CD4-positive, CD25-positive, alpha-beta regulatory T cell (primary cell): Measurements from ENCODE around the gene GMDS. TPM values are rescaled to one million over a fixed set of nuclear protein-coding genes. Genes with fewer than 3 reads are reported as not detected.

ENCODE experiments used
- ATAC-seq, 2 donors: fragments of 150-1000 bp; cut with Tn5 transposase; one replicate each; pipeline ENCODE4 v1.10.0; 2021; ENCODE audit warnings: low read depth in 2 of 2, moderate number of reproducible peaks in 2 of 2, moderate library complexity in 1 of 2
- DNase-seq, 3 donors: peaks; one replicate each; pipeline versions ENCODE4 v3.0.0 to v3.0.0-alpha.2; 2012 to 2022; ENCODE audit warnings: mixed read lengths in 1 of 3
- H3K27ac ChIP-seq: one replicate; pipeline ENCODE4 v1.7.0; 2013; ENCODE audit warnings: mild to moderate bottlenecking, low read length; ENCODE audit not compliant: insufficient read depth, poor library complexity, severe bottlenecking
- H3K27me3 ChIP-seq: one replicate; pipeline ENCODE4 v1.7.0; 2013; ENCODE audit warnings: low read length; ENCODE audit not compliant: control insufficient read depth, insufficient read depth
- H3K36me3 ChIP-seq: one replicate; pipeline ENCODE4 v1.7.0; 2013; ENCODE audit warnings: mild to moderate bottlenecking, low read length, moderate library complexity; ENCODE audit not compliant: control insufficient read depth, insufficient read depth
- H3K4me1 ChIP-seq: 2 replicates; pipeline ENCODE4 v1.7.0; 2013; ENCODE audit warnings: mild to moderate bottlenecking, low read length; ENCODE audit not compliant: insufficient read depth, control insufficient read depth, poor library complexity, severe bottlenecking
- H3K4me3 ChIP-seq: one replicate; pipeline ENCODE4 v1.7.0; 2013; ENCODE audit warnings: low read depth, mild to moderate bottlenecking, low read length, moderate library complexity
- H3K9me3 ChIP-seq, 2 experiments: 1 replicate in 1 of 2; 2 replicates in 1 of 2; pipeline ENCODE4 v1.7.0; 2013; ENCODE audit warnings: low read length in 2 of 2, mild to moderate bottlenecking in 1 of 2, moderate library complexity in 1 of 2; ENCODE audit not compliant: control insufficient read depth in 2 of 2
- H3K27ac Mint-ChIP-seq, 3 donors: one replicate each; pipeline ENCODE4 v1.8.0; 2020 to 2022; ENCODE audit warnings: mild to moderate bottlenecking in 3 of 3, mixed read lengths in 3 of 3, moderate library complexity in 2 of 3
- H3K27me3 Mint-ChIP-seq: one replicate; pipeline ENCODE4 v1.8.0; 2022; ENCODE audit warnings: mild to moderate bottlenecking, mixed read lengths
- H3K36me3 Mint-ChIP-seq: one replicate; pipeline ENCODE4 v1.8.0; 2020; ENCODE audit warnings: mixed read lengths
- H3K4me1 Mint-ChIP-seq, 4 donors: one replicate each; pipeline ENCODE4 v1.8.0; 2020 to 2022; ENCODE audit warnings: mixed read lengths in 4 of 4, mild to moderate bottlenecking in 1 of 4
- H3K4me3 Mint-ChIP-seq, 4 donors: one replicate each; pipeline ENCODE4 v1.8.0; 2020 to 2022; ENCODE audit warnings: mild to moderate bottlenecking in 4 of 4, mixed read lengths in 4 of 4, moderate library complexity in 3 of 4
- H3K9me3 Mint-ChIP-seq, 7 donors: one replicate each; pipeline ENCODE4 v1.8.0; 2020 to 2022; ENCODE audit warnings: mixed read lengths in 7 of 7, mild to moderate bottlenecking in 3 of 7, moderate library complexity in 2 of 7
- polyA plus RNA-seq, 4 donors: library from polyadenylated mRNA; unstranded; fragments of 300-500 nt; fragmentation: Illumina TruSeq; gene quantifications; one replicate each; pipeline ENCODE4 v1.2.3, GENCODE V29; 2021
- total RNA-seq: library from RNA; stranded (reverse); gene quantifications from one replicate; pipeline ENCODE4 v1.2.3, GENCODE V29; 2022

Gene GMDS
- total and polyA plus RNA-seq, 5 donors from 2014 or later = 17.5 to 23.9 (median 20.2) TPM

GRCh38 chr6:2086326-2086965 lies 159.0 kb downstream of the GMDS start:
- Mint-ChIP-seq H3K36me3 (peaks cover 23% of the 10 kb centered on the region), H3K27me3 (no peaks in the 10 kb centered on the region), H3K9me3 (peaks cover 0 to 8% (median 2%) of the 10 kb centered on the region in 7 donors), H3K4me1 (peaks cover 7 to 13% (median 10%) of the 10 kb centered on the region in 4 donors), H3K27ac (no peak overlapping the region), H3K4me3 (no peak overlapping the region)
- H3K36me3 ChIP-seq = no peaks in the 10 kb centered on the region
- no peaks in the 10 kb centered on the region for H3K4me1 ChIP-seq
- ATAC-seq (no peak), DNase-seq (no peak)
- H3K4me3 ChIP-seq = no peak overlapping the region
- no peaks in the 10 kb centered on the region for H3K27me3 ChIP-seq
- H3K27ac ChIP-seq = no peak overlapping the region
- H3K9me3 ChIP-seq = no peaks in the 10 kb centered on the region

- ATAC-seq (no peak), DNase-seq (no peak)
- Mint-ChIP-seq H3K27me3 (no peaks in the 10 kb centered on the region), H3K9me3 (peaks cover 0 to 9% (median 2%) of the 10 kb centered on the region in 7 donors), H3K4me1 (peaks cover 8 to 15% (median 12%) of the 10 kb centered on the region in 4 donors), H3K4me3 (no peak overlapping the region), H3K36me3 (peaks cover 19% of the 10 kb centered on the region), H3K27ac (no peak overlapping the region)
- no peaks in the 10 kb centered on the region for H3K27me3 ChIP-seq
- H3K36me3 ChIP-seq = no peaks in the 10 kb centered on the region
- no peaks in the 10 kb centered on the region for H3K9me3 ChIP-seq
- H3K27ac ChIP-seq = no peak overlapping the region
- H3K4me3 ChIP-seq = no peak overlapping the region
- no peaks in the 10 kb centered on the region for H3K4me1 ChIP-seq
Observed at GRCh38 chr6:2085657-2086056, 159.7 kb downstream of the GMDS start.

GRCh38 chr6:2081155-2082138 lies 164.0 kb downstream of the GMDS start:
- Histone ChIP-seq H3K4me3 (no peak overlapping the region), H3K36me3 (no peaks in the 10 kb centered on the region), H3K27ac (no peak overlapping the region), H3K27me3 (no peaks in the 10 kb centered on the region), H3K4me1 (no peaks in the 10 kb centered on the region), H3K9me3 (peaks cover 6 to 9% of the 10 kb centered on the region in 2 experiments)
- ATAC-seq = no peak
- peaks cover 16% of the 10 kb centered on the region for H3K36me3 Mint-ChIP-seq
- no peaks in the 10 kb centered on the region for H3K27me3 Mint-ChIP-seq
- H3K27ac Mint-ChIP-seq = no peak overlapping the region
- peaks cover 0 to 23% (median 9%) of the 10 kb centered on the region in 7 donors for H3K9me3 Mint-ChIP-seq
- no peak overlapping the region for H3K4me3 Mint-ChIP-seq
- peaks cover 5 to 32% (median 12%) of the 10 kb centered on the region in 4 donors for H3K4me1 Mint-ChIP-seq
- peak in 1 of 3 donors; percentile 5 for DNase-seq

- ATAC-seq (no peak), DNase-seq (peak in 1 of 3 donors; percentile 10)
- H3K4me1 Mint-ChIP-seq = peaks cover 5 to 32% (median 10%) of the 10 kb centered on the region in 4 donors
- H3K27ac Mint-ChIP-seq = no peak overlapping the region
- Histone ChIP-seq H3K27me3 (no peaks in the 10 kb centered on the region), H3K4me1 (no peaks in the 10 kb centered on the region), H3K9me3 (peaks cover 6 to 9% of the 10 kb centered on the region in 2 experiments), H3K36me3 (no peaks in the 10 kb centered on the region), H3K27ac (no peak overlapping the region), H3K4me3 (no peak overlapping the region)
- H3K9me3 Mint-ChIP-seq = peaks cover 0 to 23% (median 10%) of the 10 kb centered on the region in 7 donors
- peaks cover 16% of the 10 kb centered on the region for H3K36me3 Mint-ChIP-seq
- no peak overlapping the region for H3K4me3 Mint-ChIP-seq
- H3K27me3 Mint-ChIP-seq = no peaks in the 10 kb centered on the region
Observed at GRCh38 chr6:2078888-2079287, 166.5 kb downstream of the GMDS start.

GRCh38 chr6:2077826-2078225 lies 167.6 kb downstream of the GMDS start:
- Mint-ChIP-seq H3K4me1 (peaks cover 5 to 27% (median 7%) of the 10 kb centered on the region in 4 donors), H3K36me3 (peaks cover 12% of the 10 kb centered on the region), H3K27me3 (no peaks in the 10 kb centered on the region), H3K9me3 (peaks cover 0 to 23% (median 10%) of the 10 kb centered on the region in 7 donors), H3K4me3 (no peak overlapping the region), H3K27ac (no peak overlapping the region)
- H3K4me1 ChIP-seq = no peaks in the 10 kb centered on the region
- H3K27ac ChIP-seq = no peak overlapping the region
- ATAC-seq = no peak
- no peaks in the 10 kb centered on the region for H3K27me3 ChIP-seq
- H3K4me3 ChIP-seq = no peak overlapping the region
- DNase-seq = no peak
- peaks cover 6 to 9% of the 10 kb centered on the region in 2 experiments for H3K9me3 ChIP-seq
- no peaks in the 10 kb centered on the region for H3K36me3 ChIP-seq

- Histone ChIP-seq H3K4me3 (no peak overlapping the region), H3K27me3 (no peaks in the 10 kb centered on the region), H3K36me3 (no peaks in the 10 kb centered on the region), H3K4me1 (no peaks in the 10 kb centered on the region), H3K9me3 (no peaks in the 10 kb centered on the region), H3K27ac (no peak overlapping the region)
- H3K27me3 Mint-ChIP-seq = no peaks in the 10 kb centered on the region
- H3K36me3 Mint-ChIP-seq = peaks cover 12% of the 10 kb centered on the region
- no peak overlapping the region for H3K27ac Mint-ChIP-seq
- DNase-seq = no peak
- ATAC-seq = no peak
- H3K4me3 Mint-ChIP-seq = no peak overlapping the region
- H3K9me3 Mint-ChIP-seq = peaks cover 0 to 23% (median 9%) of the 10 kb centered on the region in 7 donors
- H3K4me1 Mint-ChIP-seq = peaks cover 0 to 7% (median 2%) of the 10 kb centered on the region in 4 donors
Observed at GRCh38 chr6:2073476-2073875, 171.9 kb downstream of the GMDS start.

- peaks cover 0 to 7% (median 0%) of the 10 kb centered on the region in 4 donors for H3K4me1 Mint-ChIP-seq
- H3K36me3 Mint-ChIP-seq = peaks cover 12% of the 10 kb centered on the region
Observed at GRCh38 chr6:2072453-2072852, 173.0 kb downstream of the GMDS start.

More at GRCh38 chr6:2072453-2072852, 173.0 kb downstream of the GMDS start:
- Mint-ChIP-seq H3K27me3 (no peaks in the 10 kb centered on the region), H3K27ac (no peak overlapping the region), H3K9me3 (peaks cover 0 to 18% (median 5%) of the 10 kb centered on the region in 7 donors), H3K4me3 (no peak overlapping the region)
- H3K9me3 ChIP-seq = no peaks in the 10 kb centered on the region
- H3K36me3 ChIP-seq = no peaks in the 10 kb centered on the region
- ATAC-seq = no peak
- H3K4me3 ChIP-seq = no peak overlapping the region
- no peak overlapping the region for H3K27ac ChIP-seq
- no peaks in the 10 kb centered on the region for H3K27me3 ChIP-seq
- DNase-seq = no peak
- H3K4me1 ChIP-seq = no peaks in the 10 kb centered on the region
